Left cardiac atrium (tissue), 4 donors: ENCODE data around the gene POLL. TPM values are rescaled to one million over a fixed set of nuclear protein-coding genes. Genes with fewer than 3 reads are reported as not detected.

Source experiments
- ATAC-seq, 2 donors: fragments of 200-7000 bp; cut with Tn5 transposase; one replicate each; pipeline ENCODE4 v1.9.1; 2020; ENCODE audit warnings: mild to moderate bottlenecking in 2 of 2, moderate library complexity in 2 of 2
- DNase-seq: peaks from one replicate; pipeline ENCODE4 v3.0.0-alpha.2; 2020
- intact Hi-C, 2 donors: fragments of 100-400 bp; cut with DNase I; formaldehyde crosslinking; loops; one replicate each; pipeline versions ENCODE4 v1.14.1 to v1.15.1; 2022 to 2023
- total RNA-seq, 2 donors: library from RNA; stranded (reverse); fragmentation: NEBNext Ultra II Directional; extraction: Animal tissue kit (Norgen Biotek cat#: 25700); gene quantifications; one replicate each; pipeline ENCODE4 v1.2.1, GENCODE V29; 2021
- donor health status: DM: no; HTN: yes; CAD: no.
- donor health status: DM: no; HTN: yes; CAD: no; lungs with severe emphysema.
- donor health status: DM: yes; HTN: yes; CAD: no.
- donor health status: Dilated cardiomyopathy.

POLL gene
- total RNA-seq, 2 donors from 2014 or later: 16.2 to 19.3 TPM

- intact Hi-C loops: loop anchor here (5.0 to 10.0 kb wide), 2 partner anchors 271 to 349 kb away; no protein-coding TSS in a partner anchor
- DNase-seq (no peak), ATAC-seq (no peak)
Measured at GRCh38 chr10:101565936-101566332, 22.1 kb downstream of the POLL start.

DNA sequence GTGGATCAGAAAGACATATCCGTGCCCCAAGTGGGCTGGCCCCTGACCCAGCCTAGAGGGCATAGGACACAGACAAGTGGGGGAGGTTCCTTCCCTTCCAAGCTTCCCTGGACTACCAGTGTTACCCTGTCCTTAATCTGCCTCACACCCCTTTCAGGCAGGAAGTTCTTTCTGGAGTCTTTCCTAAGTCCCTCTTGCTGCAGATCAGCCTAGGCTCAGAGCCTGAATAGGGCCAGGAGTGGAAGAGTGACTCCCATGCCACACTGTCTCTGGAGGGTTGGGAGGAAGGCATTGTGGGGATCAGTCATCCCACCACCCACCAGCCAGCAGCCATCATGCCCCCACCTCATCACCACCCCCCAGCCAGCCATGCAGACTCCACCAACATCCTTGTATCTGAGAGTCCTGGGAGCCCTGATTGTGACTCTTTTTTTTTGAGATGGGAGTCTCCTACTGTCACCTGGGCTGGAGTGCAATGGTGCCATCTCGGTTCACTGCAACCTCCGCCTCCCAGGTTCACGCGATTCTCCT lies 22.6 kb downstream of the POLL start:
- intact Hi-C loops: loop anchor here (5.0 to 10.0 kb wide), 2 partner anchors 271 to 348 kb away; no protein-coding TSS in a partner anchor
- no peak for ATAC-seq
- DNase-seq: no peak

GRCh38 chr10:101564490-101564991 lies 23.5 kb downstream of the POLL start:
- ATAC-seq (no peak), DNase-seq (no peak)
- intact Hi-C loops: loop anchor here in 1 of 2 donors (10.0 kb wide), 1 partner anchor 270 kb away; no protein-coding TSS in a partner anchor

DNA sequence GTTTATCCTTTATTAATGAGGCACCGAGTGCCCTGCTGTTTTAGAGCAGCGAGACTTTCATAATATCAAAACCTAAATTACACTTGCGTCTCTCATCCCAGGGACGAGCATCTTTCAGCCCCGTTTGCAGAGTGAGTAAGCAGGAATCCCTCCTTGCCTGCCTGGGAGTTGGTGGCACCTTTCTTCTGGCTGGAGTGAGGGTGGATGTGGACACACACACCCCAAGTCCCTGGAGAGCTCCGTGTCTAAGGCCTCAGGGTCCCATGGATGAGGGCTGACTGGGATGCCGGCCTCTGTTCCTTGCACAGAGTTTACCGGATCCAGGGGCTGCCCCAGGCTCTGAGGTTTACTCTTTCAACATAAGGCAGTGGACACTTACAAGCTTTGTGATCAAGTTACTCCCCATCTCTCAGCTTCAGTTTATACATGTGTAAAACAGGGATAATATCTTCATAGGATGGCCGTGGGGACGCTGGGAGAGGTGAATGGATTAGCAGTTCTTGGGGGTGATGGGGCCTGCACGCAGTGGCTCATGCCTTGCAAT lies 24.5 kb downstream of the POLL start:
- DNase-seq (no peak), ATAC-seq (no peak)
- intact Hi-C loops: loop anchor here in 1 of 2 donors (10.0 kb wide), 1 partner anchor 269 kb away; no protein-coding TSS in a partner anchor

DNA sequence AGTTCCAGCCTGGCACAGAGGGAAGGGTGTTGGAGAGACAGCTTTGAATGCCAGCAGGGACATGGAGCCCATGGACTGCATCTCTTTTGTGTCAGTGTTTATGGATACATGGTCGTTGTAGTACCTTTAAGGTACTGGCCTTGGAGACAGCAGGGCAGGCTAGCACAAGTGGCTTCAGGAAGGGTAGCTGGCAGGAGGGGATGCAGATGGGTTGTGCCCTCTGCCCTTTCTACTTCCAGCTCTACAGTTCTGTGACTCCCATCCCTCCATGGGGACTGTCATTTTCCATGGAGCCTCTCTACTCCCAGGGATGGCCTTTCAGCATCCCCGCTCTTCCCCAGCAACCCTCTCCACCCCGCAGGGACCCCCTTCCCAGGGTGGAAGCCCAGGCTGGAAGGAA lies 25.1 kb downstream of the POLL start:
- DNase-seq: no peak
- intact Hi-C loops: loop anchor here in 1 of 2 donors (10.0 kb wide), 1 partner anchor 268 kb away; no protein-coding TSS in a partner anchor
- no peak for ATAC-seq

DNA sequence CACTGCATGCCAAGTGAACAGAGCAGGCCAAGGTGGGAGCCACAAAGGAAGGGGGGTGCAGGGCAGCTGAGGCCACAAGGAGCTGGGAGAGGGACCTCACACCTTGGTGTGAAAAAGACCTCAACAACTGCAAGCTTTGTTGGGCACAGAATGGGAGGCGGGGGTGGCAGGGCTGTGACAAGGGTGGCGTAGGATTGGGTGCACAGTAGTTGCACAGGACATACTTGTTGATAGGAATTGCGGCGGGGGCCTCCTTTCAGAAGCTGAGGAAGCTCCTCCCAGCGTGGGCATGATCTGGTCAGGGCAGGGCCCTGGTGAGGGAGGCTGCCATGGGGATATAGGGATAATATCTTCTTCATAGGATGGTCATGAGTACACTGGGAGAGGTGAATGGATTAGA lies 25.8 kb downstream of the POLL start:
- DNase-seq (no peak), ATAC-seq (no peak)
- intact Hi-C loops: loop anchor here in 1 of 2 donors (10.0 kb wide), 1 partner anchor 267 kb away; no protein-coding TSS in a partner anchor

GRCh38 chr10:101561068-101561915 lies 26.8 kb downstream of the POLL start:
- DNase-seq: no peak
- intact Hi-C loops: loop anchor here in 1 of 2 donors (10.0 kb wide), 1 partner anchor 266 kb away; no protein-coding TSS in a partner anchor
- ATAC-seq: no peak

DNA sequence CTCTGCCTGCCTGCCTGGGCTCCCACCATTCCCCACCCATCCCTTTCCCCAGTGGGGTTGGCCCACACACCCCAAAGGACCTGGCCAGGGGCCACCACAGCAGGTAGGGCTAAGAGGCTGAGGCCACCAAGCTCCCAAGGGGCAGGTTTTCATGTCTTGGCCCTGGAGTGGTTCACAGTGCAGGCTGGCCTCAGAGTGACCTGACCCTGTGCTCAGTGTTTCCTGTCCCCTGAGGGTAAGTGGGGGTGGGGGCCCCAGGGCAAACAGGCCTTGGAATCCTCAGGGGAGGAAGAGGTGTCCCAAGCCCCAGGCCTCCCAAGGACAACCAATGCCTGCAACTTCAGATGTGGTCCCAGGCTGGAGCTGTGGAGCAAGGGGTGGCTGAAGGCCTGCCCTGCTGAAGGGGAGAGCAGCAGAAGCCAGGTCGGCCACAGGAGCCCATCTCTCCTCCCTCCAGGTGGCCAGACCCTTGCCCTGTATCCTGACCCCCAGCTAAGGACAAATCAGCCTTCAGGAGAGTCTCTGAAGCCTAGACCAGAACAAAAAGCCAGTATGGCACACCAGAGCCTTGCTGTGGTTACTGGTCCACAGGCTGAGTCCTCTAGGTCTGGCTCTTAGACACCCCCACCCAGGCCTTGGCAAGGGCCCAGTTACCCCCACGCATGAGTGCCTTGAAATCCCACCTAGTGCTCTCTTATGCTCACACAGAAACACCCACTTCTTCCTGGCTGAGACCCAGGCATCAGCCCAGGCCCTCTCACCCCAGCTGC lies 27.6 kb downstream of the POLL start:
- intact Hi-C loops: loop anchor here in 1 of 2 donors (10.0 kb wide), 1 partner anchor 266 kb away; no protein-coding TSS in a partner anchor
- ATAC-seq (no peak), DNase-seq (no peak)

DNA sequence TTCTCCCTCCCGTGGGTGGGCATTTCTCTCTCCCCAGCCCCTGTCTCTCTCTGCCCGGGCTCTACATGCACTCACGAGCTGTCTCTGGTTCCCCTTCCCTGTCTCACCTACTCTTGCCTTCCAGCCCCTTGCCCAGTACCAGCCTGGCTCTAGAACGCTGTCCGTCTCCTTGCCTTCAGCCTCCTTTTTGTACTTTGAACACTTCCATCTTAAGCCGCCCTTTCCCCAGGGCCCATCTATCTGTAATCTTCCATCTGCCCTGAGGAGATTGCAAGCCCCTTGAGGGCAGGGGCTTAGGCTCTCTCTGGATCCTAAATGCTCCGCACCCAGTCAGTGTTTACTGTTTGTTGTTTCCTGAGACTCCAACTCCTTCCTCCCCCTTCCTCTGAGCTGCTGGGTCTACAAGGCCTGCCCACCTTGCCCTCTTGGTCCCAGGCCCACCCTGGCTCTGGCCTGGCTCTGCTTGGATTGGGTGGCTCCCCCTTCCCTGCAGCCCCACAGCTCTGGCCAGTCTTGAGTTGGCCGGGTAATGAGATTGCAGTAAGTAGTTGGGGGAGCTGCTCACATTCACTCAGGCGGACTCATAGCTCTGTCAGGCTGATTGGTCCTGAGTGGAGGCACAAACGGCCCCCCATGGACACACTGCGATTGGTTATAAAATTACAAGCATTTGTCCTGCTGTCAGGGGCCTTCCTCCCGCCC lies 28.3 kb downstream of the POLL start:
- intact Hi-C loops: loop anchor here in 1 of 2 donors (10.0 kb wide), 1 partner anchor 265 kb away; no protein-coding TSS in a partner anchor
- DNase-seq (no peak), ATAC-seq (no peak)

GRCh38 chr10:101558671-101559595 lies 29.1 kb downstream of the POLL start:
- no peak for DNase-seq
- intact Hi-C loops: no loop called here
- ATAC-seq: no peak

GRCh38 chr10:101558204-101558603 lies 29.9 kb downstream of the POLL start:
- intact Hi-C loops: no loop called here
- DNase-seq (no peak), ATAC-seq (peak in 1 of 2 donors; percentile 15)

- ATAC-seq (no peak), DNase-seq (no peak)
- intact Hi-C loops: no loop called here
Measured at GRCh38 chr10:101557541-101557940, 30.5 kb downstream of the POLL start.

- intact Hi-C loops: no loop called here
- no peak for ATAC-seq
- DNase-seq: no peak
Measured at GRCh38 chr10:101552442-101552841, 35.6 kb downstream of the POLL start.

DNA sequence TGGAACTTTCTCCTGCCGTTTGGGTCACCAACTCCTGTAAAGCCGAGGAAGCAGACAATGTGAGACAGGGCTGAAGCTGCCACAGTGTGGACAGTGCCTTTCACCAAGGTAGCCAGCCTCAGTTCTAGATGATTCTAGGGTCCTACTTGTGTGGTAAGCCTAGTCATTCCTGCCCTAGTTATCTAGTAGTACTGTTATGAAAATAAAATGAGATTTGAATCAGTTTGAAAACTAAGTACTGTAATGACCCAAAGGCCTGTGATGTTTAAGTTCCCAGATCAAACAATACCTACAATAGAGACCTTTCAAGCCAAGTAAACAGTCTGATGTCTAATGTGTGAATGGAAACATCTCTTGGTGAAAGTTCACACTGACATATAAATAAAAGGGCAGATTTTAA lies 37.1 kb downstream of the POLL start:
- intact Hi-C loops: no loop called here
- no peak for ATAC-seq
- DNase-seq: no peak

DNA sequence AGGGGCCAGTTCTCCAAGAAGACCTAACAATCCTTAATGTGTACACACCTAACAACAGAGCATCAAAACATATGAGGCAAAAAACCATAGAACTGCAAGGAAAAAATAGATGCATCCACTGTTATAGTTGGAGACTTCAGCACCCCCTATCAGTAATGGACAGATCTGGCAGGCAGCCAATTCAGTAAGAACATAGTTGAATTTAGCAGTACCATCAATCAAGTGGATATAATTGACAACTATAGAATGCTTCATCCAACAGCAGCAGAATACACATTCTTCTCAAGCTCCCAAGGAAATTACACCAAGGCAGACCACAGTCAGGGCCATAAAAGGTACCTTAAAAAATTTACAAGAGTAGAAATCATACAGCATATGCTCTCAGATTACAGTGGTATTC lies 42.2 kb downstream of the POLL start:
- no peak for ATAC-seq
- intact Hi-C loops: no loop called here
- no peak for DNase-seq

DNA sequence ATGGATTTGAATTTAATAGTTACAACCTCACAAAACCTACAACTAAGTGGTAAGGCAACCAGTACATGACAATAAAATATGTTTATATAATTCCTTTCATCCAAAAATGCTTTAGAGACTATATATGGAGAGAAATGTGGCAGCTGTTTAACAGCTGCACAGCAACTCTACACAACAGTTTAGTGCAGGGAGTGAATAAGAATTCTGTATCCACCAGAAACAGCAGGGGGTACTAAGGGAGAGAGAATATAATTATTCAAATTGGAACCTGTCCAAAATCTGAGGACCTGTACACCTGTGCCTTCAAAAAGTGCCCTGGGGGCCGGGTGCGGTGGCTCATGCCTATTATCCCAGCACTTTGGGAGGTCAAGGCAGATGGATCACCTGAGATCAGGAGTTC lies 49.6 kb downstream of the POLL start:
- intact Hi-C loops: no loop called here
- ATAC-seq: no peak
- DNase-seq: no peak

- intact Hi-C loops: no loop called here
- ATAC-seq (no peak), DNase-seq (no peak)
Measured at GRCh38 chr10:101536800-101537199, 51.3 kb downstream of the POLL start.
